Activated gamma-delta T cell (primary cell): ENCODE results near the gene FBXO24.

Experiments
- DNase-seq: peaks from one replicate; lab custom pipeline; 2025; lab: John Stamatoyannopoulos, UW

FBXO24 gene

DNA sequence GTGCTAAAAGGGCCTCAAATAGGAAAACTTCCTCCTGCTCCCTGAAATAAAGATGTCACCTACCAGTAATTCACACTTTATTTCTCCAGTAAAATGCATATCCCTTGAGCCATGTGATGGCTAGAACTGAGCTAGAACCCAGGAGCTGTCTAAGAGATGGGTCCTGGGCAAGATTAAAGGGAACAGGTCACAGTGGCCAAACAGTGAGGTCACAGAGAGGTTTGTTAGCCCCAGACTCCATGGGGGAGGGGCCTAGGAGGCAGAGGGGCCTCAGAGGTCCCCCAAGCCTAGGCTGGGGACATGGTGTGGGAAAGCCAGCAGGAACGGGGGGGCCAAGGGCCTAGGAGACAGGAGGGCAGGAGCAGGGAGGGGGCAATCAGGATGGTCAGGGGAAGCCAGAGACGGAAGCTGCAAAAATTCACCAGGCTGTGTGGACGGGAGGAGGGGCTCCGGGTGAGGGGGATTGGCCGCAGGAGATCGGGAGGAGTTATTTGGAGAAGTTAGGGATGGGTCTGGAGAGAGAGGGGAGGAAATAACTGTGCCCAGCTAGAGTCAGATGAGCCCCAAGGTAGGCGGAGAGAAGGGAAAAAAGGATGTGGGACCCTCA lies 3.3 kb downstream of the FBXO24 start:
- no peak for DNase-seq

DNA sequence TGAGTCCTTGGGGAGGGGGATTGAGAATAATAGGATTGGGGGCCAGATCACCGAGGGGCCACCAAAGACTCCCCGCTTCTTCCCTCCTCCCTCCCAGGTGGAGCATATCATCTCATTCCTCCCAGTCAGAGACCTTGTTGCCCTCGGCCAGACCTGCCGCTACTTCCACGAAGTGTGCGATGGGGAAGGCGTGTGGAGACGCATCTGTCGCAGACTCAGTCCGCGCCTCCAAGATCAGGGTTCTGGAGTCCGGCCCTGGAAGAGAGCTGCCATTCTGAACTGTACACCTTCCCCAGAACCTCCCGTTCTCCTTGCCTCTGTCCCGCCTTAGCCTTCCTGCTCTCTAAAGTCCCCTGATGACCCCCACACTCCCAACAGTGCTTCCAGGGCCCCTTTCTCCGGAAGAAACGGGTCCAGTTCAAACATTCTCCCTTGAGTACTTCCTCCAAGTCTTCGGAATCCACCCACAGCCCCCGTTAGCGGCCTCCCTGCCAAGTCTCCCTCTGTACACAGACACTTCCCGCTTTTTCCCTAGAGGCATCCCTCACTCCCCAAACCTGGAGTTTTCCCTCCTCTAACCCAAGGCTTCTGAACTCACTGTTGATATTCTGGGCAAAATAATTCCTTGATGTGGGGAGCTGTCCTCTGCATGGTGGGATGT lies 4.1 kb downstream of the FBXO24 start:
- DNase-seq = no peak

DNA sequence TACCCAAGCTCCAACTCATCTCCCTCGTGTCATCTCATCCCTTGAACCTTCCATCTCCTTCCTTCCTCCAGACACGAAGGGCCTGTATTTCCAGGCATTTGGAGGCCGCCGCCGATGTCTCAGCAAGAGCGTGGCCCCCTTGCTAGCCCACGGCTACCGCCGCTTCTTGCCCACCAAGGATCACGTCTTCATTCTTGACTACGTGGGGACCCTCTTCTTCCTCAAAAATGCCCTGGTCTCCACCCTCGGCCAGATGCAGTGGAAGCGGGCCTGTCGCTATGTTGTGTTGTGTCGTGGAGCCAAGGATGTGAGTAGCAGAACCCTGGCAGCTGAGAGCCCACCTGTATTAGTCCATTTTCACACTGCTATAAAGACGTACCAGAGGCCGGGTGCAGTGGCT lies 5.5 kb downstream of the FBXO24 start:
- DNase-seq = no peak

DNA sequence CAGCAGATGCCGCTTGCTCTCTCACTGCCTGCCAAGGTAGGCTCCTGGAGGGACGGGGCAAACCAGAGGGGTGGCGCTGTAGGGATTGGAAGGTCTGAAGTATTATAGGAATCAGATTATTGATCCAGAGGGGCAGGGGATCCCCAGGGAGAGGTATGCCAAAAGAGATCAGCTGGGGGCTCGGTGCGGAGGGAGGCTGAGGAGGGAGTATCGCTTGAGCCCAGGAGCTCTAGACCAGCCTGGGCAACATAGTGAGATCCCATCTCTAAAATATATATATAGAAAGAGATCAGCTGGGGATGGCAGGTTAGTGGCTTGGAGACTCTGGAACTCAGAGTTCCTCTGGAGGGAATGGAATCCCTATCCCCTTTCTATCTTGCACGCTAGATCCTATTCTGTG lies 9.1 kb downstream of the FBXO24 start:
- no peak for DNase-seq

DNA sequence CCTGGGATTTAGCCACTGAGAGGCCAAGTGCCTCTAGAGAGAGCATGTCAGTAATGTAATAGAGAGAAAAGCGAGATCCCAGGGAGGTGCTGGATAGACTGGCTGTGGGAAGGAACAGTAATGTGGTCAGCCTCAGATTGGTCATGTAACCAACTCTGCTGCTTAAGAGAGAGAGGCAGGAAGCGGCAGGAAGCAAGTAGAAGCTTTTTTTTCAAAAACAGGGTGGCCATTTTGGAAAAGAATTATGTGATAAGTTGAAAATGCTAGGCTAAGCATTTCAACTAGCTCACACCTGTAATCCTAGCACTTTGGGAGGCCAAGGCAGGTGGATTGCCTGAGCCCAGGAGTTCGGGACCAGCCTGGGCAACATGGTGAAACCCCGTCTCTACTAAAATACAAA lies 12.3 kb downstream of the FBXO24 start:
- DNase-seq = no peak

DNA sequence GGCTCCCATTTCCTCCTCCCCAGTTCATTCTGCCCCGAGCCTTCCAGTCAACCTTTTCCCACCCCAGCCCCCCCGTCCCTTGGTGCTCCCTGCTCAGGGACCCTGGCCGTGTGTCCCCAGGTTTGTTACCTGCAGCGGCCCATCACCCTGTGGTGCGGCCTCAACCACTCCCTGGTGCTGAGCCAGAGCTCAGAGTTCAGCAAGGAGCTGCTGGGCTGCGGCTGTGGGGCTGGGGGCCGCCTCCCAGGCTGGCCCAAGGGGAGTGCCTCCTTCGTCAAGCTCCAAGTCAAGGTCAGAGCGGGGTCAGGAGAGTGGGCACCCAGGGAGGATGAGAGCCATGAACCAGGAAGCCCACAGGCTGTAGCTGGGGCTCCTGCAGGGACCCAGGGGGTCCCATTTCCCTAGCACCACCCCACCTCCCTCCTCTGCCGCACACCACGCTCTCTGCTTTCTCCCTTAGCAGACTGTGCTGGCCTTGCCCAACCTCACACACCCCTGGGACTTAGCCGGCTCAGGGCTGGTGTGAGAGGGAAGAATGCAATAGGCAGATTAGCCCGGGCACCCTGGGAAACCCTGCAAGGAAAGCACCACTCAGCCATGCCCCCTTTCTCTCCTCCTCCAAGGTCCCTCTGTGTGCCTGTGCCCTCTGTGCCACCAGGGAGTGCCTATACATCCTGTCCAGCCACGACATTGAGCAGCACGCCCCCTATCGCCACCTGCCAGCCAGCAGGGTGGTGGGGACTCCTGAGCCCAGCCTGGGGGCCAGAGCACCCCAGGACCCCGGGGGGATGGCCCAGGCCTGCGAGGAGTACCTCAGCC lies 14.0 kb downstream of the FBXO24 start:
- no peak for DNase-seq

DNA sequence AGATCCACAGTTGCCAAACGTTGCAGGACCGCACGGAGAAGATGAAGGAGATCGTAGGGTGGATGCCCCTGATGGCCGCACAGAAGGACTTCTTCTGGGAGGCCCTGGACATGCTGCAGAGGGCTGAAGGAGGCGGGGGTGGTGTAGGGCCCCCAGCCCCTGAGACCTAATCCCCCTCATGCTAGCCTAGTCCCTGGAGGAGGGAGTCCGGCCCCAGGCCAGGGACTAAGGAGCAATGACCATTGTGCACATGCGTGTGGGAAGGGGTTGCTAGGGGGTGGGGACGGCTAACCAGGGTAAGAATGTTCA lies 14.6 kb downstream of the FBXO24 start:
- DNase-seq = no peak

DNA sequence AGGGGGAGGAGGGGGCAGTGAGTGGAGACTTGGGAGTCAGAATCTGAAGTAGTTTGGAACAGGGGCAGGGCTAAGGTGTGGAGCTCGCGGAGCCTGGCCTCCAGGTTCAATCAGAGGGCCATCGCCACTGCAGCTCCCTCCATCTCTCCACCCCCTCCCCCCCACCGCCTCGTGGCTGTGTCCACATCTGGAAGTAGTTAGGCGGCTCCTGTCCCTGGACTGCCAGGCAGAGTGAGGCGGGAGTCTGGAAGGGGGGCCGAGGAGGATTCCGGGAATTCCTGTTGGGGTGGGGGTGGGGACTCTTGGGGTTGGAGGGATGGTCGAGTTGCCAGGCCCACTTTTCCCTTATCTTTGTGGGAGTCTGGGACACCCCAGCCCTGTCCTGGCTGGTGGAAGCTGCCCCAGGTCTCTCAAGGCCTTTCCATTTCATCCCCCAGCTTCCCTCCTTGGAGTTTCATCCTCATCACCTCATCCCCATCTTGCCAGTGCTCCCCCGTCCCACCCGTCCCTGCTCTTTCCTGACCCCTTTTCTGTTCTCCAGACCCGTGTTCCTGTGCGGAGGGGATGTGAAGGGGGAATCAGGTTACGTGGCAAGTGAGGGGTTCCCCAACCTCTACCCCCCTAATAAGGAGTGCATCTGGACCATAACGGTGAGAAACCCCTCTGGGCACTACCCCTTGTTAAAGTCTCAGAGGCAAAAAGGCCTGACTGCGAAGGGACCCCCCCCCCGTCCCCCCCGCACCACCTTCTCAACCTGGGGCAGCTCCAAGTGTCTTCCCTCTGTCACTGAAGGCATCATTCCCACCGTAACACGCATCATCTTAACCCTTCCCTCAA lies 17.0 kb downstream of the FBXO24 start:
- DNase-seq = no peak

DNA sequence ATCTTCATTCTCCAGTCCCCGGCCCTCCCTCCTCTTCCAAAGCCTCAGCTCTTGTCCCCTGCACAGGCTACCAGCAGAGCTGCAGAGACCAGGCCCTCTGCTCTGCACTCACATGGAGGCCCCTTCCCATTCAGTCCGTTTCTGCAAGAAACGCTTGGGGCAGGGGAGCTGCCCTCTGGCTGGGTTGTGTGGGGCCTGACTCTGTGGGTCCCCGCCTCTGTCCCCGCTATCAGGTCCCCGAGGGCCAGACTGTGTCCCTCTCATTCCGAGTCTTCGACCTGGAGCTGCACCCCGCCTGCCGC lies 17.5 kb downstream of the FBXO24 start:
- DNase-seq = no peak

DNA sequence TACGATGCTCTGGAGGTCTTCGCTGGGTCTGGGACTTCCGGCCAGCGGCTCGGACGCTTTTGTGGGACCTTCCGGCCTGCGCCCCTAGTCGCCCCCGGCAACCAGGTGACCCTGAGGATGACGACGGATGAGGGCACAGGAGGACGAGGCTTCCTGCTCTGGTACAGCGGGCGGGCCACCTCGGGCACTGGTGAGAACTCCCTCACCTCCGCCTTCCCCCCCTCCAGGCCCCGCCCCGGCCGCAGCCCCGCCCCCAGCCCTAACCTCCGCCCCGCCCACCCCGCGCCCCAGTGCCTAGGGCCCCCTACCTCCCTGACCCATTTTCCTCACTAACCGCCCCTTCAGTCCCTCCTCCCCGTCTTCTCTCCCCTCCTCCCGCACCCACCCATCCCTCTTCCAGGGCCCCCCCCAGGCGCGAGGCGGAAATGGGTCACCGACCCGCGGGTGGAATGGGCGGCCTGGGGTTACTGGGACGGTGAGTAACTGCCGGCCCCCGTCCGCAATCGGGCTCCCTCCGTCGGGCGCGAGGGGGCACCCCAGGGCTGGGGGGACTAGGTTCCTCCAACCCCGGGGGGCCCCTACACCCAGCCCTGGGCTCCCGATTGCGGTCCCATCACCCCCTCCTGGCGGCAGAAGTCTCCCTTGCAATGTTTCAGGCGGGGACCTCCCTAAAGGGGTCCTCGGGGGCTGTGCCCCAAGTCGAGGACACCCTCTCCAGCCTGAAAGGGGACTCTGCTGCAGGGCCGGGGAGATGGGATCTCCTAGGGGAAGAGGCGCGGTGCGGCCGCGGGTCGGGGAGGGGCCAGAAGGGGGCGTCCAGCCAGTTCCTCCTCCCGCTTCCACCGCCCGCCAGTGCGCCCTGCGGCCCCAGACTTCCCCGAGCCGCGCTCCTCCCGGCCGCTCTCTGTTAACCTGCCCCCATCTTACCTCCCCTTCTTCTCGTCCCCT lies 18.2 kb downstream of the FBXO24 start:
- peak; percentile 80 for DNase-seq

DNA sequence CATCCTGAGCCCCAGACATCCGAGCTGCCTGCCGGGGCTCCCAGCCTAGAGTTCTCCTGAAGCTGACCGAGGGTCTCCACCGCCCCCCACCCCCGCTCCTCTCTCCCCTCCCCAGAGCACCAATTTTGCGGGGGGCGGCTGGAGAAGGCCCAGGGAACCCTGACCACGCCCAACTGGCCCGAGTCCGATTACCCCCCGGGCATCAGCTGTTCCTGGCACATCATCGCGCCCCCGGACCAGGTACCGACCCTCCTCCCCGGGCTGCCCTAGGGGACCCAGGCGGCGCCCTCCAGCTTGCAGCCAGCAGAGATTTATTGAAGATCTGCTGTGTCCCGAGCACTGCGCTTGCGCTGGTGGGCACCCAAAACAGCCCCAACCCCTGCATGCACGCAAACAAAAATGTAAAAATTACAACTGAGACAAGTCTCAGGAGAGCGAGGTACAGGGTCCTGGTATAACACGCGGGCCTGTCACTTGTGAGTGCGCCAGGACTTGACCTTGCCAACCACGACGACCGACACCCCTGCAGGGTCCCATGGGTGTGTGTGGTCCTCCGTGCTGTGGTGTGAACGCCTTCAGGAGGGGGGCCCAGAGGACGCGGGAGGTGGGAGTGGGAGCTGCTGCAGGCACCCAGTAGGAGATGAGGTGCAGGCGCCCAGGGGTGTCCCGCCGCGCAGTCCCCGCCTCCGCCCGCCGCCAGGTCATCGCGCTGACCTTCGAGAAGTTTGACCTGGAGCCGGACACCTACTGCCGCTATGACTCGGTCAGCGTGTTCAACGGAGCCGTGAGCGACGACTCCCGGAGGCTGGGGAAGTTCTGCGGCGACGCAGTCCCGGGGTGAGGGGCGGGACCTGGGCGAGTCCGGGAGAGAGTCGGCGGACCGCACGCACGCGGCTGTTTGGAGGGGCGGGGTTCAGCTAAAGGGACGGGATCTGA lies 19.1 kb downstream of the FBXO24 start:
- DNase-seq = peak; percentile 30

DNA sequence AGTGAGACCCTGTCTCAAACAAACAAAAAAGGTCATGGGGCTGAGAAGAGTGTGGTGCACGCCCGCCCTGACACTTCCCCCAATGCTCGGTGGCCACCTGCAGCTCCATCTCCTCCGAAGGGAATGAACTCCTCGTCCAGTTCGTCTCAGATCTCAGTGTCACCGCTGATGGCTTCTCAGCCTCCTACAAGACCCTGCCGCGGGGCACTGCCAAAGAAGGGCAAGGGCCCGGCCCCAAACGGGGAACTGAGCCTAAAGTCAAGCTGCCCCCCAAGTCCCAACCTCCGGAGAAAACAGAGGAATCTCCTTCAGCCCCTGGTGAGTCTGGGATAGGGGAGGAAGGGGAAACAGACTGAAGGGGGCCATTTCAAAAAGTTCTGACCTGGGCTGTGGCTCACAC lies 20.2 kb downstream of the FBXO24 start:
- no peak for DNase-seq

DNA sequence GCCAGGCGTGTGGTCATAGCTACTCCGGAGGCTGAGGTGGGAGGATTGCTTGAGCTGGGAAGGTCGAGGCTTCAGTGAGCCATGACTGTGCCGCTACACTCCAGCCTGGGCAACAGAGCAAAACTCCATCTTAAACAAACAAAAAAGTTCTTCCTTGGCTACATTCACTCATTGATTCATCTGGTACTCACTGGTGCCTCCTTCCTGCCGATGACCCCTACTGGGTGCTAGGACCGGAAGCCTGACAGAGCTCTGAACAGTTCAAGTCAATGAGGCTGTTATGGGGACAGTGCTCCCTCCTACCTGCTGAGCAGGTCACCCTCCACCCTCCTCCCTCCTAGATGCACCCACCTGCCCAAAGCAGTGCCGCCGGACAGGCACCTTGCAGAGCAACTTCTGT lies 21.0 kb downstream of the FBXO24 start:
- no peak for DNase-seq

DNA sequence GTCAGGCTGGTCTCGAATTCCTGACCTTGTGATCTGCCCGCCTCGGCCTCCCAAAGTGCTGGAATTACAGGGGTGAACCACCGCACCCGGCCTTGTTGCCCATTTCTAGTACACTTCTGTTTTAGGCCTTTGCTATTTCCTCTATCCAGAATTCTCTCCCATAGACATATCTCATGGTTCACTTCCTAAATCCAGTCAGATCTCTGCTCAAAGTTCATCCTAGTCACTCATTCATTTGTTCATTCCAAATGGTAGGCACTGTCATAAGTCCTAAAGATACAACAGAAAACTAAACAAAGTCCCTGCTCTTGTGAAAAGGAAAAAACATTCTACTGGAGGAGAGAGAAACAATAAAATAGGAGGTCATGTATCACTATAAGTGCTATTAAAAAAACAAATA lies 23.8 kb downstream of the FBXO24 start:
- DNase-seq = no peak

DNA sequence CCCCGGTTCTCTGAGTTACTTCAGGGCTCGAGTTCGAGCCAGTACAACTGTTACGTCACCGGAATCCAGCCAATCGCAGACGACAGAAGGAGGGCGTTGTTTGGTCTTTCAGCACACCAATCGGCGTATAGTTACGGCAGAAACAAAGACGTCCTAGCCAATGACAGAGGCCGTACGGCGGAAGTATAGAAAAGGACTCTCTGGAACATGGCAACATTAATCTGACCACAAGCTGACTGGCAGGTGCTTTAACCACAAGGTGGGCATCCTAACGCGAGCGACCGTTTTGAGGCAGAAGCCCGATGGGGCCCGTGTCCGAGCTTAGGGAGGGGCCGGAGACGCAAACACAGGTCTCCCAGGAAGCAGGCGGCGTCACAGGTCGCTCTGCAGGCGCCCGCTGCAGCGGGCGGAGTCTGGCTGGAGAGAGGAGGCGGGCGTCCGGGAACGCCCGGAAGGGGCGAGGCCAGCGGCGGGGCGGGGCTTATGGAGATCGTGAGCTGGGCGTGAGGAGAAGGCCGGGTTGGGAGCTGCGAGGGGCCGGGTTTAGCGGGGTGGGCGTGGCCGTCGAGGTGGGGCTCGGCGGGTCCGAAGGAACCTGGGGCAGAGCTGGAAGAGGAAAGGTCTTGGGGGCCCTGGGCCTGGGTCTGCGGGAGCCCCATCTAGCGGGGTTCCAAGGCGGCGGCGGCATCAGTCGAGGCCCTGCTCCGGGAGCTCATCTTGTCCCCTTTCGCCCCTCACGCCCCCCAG lies 26.0 kb downstream of the FBXO24 start, which contains the start of gene MOSPD3:
MOSPD3 (plus strand) TSS at position 558 of the 747 bp plus-strand sequence. CDS start 252 bp downstream, outside the sequence.
- peak; percentile 96 for DNase-seq

DNA sequence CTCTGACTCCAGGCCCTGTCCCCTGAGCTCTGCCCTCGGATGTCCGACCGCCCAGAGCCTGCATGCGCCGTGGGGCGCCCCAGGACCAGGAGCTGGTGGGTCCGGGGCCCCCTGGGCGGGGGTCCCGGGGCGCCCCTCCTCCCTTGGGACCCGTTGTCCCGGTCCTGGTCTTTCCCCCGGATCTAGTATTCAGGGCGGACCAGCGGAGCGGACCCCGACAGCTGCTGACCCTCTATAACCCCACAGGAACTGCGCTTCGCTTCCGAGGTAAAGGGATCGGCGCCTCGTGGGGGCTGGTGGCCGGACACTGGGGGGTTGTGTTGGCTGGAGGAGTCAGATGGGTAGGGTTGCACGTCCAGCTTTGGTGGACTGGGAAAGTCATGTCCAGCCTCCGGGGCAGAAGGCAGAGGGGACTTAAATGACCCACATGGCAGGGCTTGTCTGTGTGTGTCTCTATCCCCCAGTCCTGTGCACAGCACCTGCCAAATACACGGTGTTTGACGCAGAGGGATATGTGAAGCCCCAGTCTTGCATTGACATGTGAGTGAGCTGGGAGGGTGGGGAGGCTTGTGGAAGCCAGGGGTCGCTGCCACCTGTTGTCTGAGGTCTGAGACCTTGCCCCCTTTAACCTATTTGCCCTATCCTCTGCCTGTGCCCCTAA lies 26.7 kb downstream of the FBXO24 start:
- DNase-seq = no peak

DNA sequence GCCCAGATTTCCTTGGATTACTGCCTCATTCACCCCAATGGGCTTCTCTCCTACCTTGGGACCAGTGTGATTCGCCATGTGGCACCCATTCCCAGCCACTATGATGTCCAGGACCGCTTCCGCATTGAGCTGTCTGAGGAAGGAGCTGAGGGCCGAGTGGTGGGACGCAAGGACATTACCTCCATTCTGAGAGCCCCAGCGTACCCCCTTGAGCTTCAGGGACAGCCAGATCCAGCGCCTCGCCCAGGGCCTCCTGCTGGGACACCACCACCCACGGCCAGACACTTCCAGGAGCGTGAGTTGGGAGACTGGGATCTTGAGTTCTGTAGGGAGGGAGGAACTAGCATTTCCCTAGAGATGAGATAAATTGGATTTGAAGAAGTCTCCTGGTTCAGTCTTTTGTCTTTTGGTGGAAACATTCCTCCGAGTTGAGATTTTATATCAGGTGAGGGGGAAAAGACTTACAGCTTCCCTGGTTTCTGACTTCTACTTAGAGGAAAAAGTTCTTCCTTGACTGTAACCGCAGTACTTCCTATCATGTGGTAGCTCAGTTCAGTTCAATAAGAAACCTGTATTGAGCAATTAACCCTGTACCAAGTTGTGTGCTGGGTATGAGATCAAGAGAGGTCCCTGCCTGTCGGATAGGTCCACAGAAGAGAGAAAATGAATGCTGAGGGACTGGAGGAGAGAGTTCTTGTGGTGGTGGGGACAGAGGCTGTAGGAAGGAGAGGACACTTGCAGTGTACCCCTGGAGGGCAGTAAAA lies 27.5 kb downstream of the FBXO24 start:
- DNase-seq = no peak

DNA sequence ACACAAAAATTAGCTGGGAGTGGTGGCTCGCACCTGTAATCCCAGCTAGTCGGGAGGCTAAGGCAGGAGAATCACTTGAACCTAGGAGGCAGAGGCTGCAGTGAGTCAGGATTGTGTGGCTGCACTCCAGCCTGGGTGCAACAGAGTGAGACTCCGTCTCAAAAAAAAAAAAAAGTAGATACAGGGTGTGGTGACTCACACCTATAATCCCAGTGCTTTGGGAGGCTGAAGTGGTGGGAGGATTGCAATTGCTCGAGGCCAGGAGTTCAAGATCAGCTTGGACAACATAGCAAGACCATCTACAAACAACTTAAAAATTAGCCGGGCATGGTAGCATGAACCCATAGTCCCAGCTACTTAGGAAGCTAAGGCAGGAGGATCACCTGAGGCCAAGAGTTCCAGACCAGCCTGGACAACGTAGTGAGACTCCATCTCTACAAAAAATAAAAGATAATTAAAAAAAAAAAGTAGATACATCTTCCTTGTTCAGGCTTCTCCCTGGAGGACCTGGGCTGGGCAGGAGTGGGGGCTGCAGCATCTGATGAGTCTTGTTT lies 28.3 kb downstream of the FBXO24 start:
- no peak for DNase-seq
